Type B pancreatic cell (in vitro differentiated cells): ENCODE measurements around the gene TUBB. TPM values are rescaled to one million over a fixed set of nuclear protein-coding genes. Genes with fewer than 3 reads are reported as not detected.

Source experiments
- DNase-seq: peaks from one replicate; pipeline ENCODE4 v3.0.0; 2021; ENCODE audit warnings: mixed read lengths; ENCODE audit not compliant: unreplicated experiment; ENCODE audit errors: extremely low spot score
- H3K27ac Mint-ChIP-seq: 2 replicates; pipeline ENCODE4 v1.8.0; 2021; ENCODE audit warnings: mild to moderate bottlenecking, mixed read lengths
- H3K27me3 Mint-ChIP-seq: 2 replicates; pipeline ENCODE4 v1.8.0; 2021; ENCODE audit warnings: mixed read lengths
- H3K36me3 Mint-ChIP-seq: 2 replicates; pipeline ENCODE4 v1.8.0; 2021; ENCODE audit warnings: mixed read lengths
- H3K4me1 Mint-ChIP-seq: one replicate; pipeline ENCODE4 v1.8.0; 2021; ENCODE audit warnings: mixed read lengths; ENCODE audit not compliant: unreplicated experiment
- H3K4me3 Mint-ChIP-seq: 2 replicates; pipeline ENCODE4 v1.8.0; 2021; ENCODE audit warnings: mild to moderate bottlenecking, mixed read lengths
- H3K9me3 Mint-ChIP-seq: 2 replicates; pipeline ENCODE4 v1.8.0; 2021; ENCODE audit warnings: mixed read lengths
- CTCF ChIP-seq: fragments of 200-600 bp; sonication (generic); conservative IDR thresholded peaks from 2 replicates; pipeline ENCODE4 v1.5.0; 2021; ENCODE audit warnings: antibody characterized with exemption, mild to moderate bottlenecking
- total RNA-seq: library from RNA; stranded (reverse); gene quantifications from 2 replicates; pipeline ENCODE4 v1.2.1, GENCODE V29; 2021; ENCODE audit warnings: low replicate concordance

Gene TUBB
- total RNA-seq, 1 donor from 2014 or later = 1,225 TPM

GRCh38 chr6:30730601-30731435, 10.7 kb downstream of the TUBB start:
- Mint-ChIP-seq H3K9me3 (no peaks in the 10 kb centered on the region), H3K4me1 (peaks cover 6% of the 10 kb centered on the region), H3K36me3 (peaks cover 12% of the 10 kb centered on the region), H3K4me3 (no peak overlapping the region), H3K27me3 (no peaks in the 10 kb centered on the region), H3K27ac (no peak overlapping the region)
- TF ChIP-seq CTCF = peak; percentile 77
- DNase-seq = peak; percentile 81

GRCh38 chr6:30732237-30732943, 12.2 kb downstream of the TUBB start:
- DNase-seq = no peak
- Mint-ChIP-seq H3K4me1 (peaks cover 7% of the 10 kb centered on the region), H3K9me3 (no peaks in the 10 kb centered on the region), H3K27ac (no peak overlapping the region), H3K36me3 (peaks cover 19% of the 10 kb centered on the region), H3K4me3 (no peak overlapping the region), H3K27me3 (no peaks in the 10 kb centered on the region)
- TF ChIP-seq CTCF = no peak

GRCh38 chr6:30735668-30736314, 15.6 kb downstream of the TUBB start:
- peaks cover 32% of the 10 kb centered on the region for H3K36me3 Mint-ChIP-seq
- peaks cover 9% of the 10 kb centered on the region for H3K4me1 Mint-ChIP-seq
- no peaks in the 10 kb centered on the region for H3K27me3 Mint-ChIP-seq
- DNase-seq = no peak
- H3K4me3 Mint-ChIP-seq = no peak overlapping the region
- TF ChIP-seq CTCF = no peak
- H3K27ac Mint-ChIP-seq = no peak overlapping the region
- no peaks in the 10 kb centered on the region for H3K9me3 Mint-ChIP-seq

GRCh38 chr6:30738532-30738931, 18.4 kb downstream of the TUBB start:
- Mint-ChIP-seq H3K4me1 (peaks cover 26% of the 10 kb centered on the region), H3K27ac (no peak overlapping the region), H3K9me3 (no peaks in the 10 kb centered on the region), H3K4me3 (no peak overlapping the region), H3K27me3 (no peaks in the 10 kb centered on the region), H3K36me3 (peaks cover 39% of the 10 kb centered on the region)
- no peak for DNase-seq
- TF ChIP-seq CTCF = no peak

GRCh38 chr6:30740540-30740870, 20.4 kb downstream of the TUBB start:
- H3K9me3 Mint-ChIP-seq = no peaks in the 10 kb centered on the region
- no peak for TF ChIP-seq CTCF
- H3K27me3 Mint-ChIP-seq = no peaks in the 10 kb centered on the region
- H3K4me3 Mint-ChIP-seq = peak overlapping the region; percentile 46
- DNase-seq = no peak
- H3K27ac Mint-ChIP-seq = peak overlapping the region; percentile 37
- H3K4me1 Mint-ChIP-seq = peaks cover 32% of the 10 kb centered on the region
- H3K36me3 Mint-ChIP-seq = peaks cover 35% of the 10 kb centered on the region
